GM21515 (cell line): ENCODE data around the gene NAXE.
"Not testable (repeated sequence)": the region's sequence is repeated elsewhere in the genome, so short reads cannot be mapped to it uniquely, and the experiment has no call there.

Experiments used
- ATAC-seq: cut with Tn5 transposase; IDR thresholded peaks from one replicate; pipeline ENCODE4 v1.9.1; 2021; ENCODE audit not compliant: unreplicated experiment

The NAXE gene

GRCh38 chr1:156591432-156592157 lies at the start of gene NAXE:
Gene NAXE, plus strand, starts transcription at chr1:156591776. Its CDS starts 29 bp downstream, at chr1:156591805.
- ATAC-seq = peak; percentile 75

GRCh38 chr1:156543066-156543465 lies 48.5 kb upstream of the NAXE start:
- no peak for ATAC-seq

GRCh38 chr1:156544592-156545102 lies 46.9 kb upstream of the NAXE start:
- no peak for ATAC-seq

- no peak for ATAC-seq
These were observed 45.3 kb upstream of the NAXE start for GRCh38 chr1:156546267-156546666.

GRCh38 chr1:156547434-156547833 lies 44.1 kb upstream of the NAXE start:
- no peak for ATAC-seq

GRCh38 chr1:156547982-156548381 lies 43.6 kb upstream of the NAXE start:
- no peak for ATAC-seq

- no peak for ATAC-seq
These were observed 42.2 kb upstream of the NAXE start for GRCh38 chr1:156549390-156549789.

GRCh38 chr1:156549831-156550230 lies 41.7 kb upstream of the NAXE start:
- ATAC-seq = no peak

- no peak for ATAC-seq
These were observed 41.2 kb upstream of the NAXE start for GRCh38 chr1:156550346-156550745.

- ATAC-seq = no peak
These were observed 40.4 kb upstream of the NAXE start for GRCh38 chr1:156551066-156551643.

- ATAC-seq = no peak
These were observed 39.7 kb upstream of the NAXE start for GRCh38 chr1:156551869-156552268.

- no peak for ATAC-seq
These were observed 39.1 kb upstream of the NAXE start for GRCh38 chr1:156552518-156552917.

GRCh38 chr1:156552937-156553336 lies 38.6 kb upstream of the NAXE start:
- not testable (repeated sequence) for ATAC-seq

- ATAC-seq = no peak
These were observed 37.6 kb upstream of the NAXE start for GRCh38 chr1:156553860-156554485.

GRCh38 chr1:156554971-156555370 lies 36.6 kb upstream of the NAXE start:
- ATAC-seq = no peak

GRCh38 chr1:156555715-156556114 lies 35.9 kb upstream of the NAXE start:
- no peak for ATAC-seq

- no peak for ATAC-seq
These were observed 35.2 kb upstream of the NAXE start for GRCh38 chr1:156556354-156556753.

GRCh38 chr1:156559086-156559796 lies 32.3 kb upstream of the NAXE start:
- no peak for ATAC-seq

- ATAC-seq = no peak
These were observed 31.7 kb upstream of the NAXE start for GRCh38 chr1:156559797-156560385.

GRCh38 chr1:156560585-156561163 lies 30.9 kb upstream of the NAXE start:
- no peak for ATAC-seq

- no peak for ATAC-seq
These were observed 26.1 kb upstream of the NAXE start for GRCh38 chr1:156565519-156565918.
